NCI-H1436 (cell line): Measurements from ENCODE around the gene TCF25.

Source experiments
- DNase-seq: peaks from one replicate; lab custom pipeline; 2025; lab: John Stamatoyannopoulos, UW

TCF25 gene

GRCh38 chr16:89949121-89949742 lies 75.8 kb downstream of the TCF25 start:
- DNase-seq, result no peak

GRCh38 chr16:89949756-89950155 lies 76.4 kb downstream of the TCF25 start:
- no peak for DNase-seq

- no peak for DNase-seq
Observed at GRCh38 chr16:89951509-89951908, 78.1 kb downstream of the TCF25 start.

- DNase-seq, result no peak
Observed at GRCh38 chr16:89952049-89952448, 78.7 kb downstream of the TCF25 start.

GRCh38 chr16:89952551-89952950 lies 79.2 kb downstream of the TCF25 start:
- no peak for DNase-seq

GRCh38 chr16:89953671-89954406 lies 80.4 kb downstream of the TCF25 start:
- DNase-seq, result no peak

- no peak for DNase-seq
Observed at GRCh38 chr16:89954462-89954861, 81.1 kb downstream of the TCF25 start.

GRCh38 chr16:89955001-89955685 lies 81.8 kb downstream of the TCF25 start:
- no peak for DNase-seq

GRCh38 chr16:89956505-89957215 lies 83.3 kb downstream of the TCF25 start:
- DNase-seq, result no peak

GRCh38 chr16:89957216-89957785 lies 83.9 kb downstream of the TCF25 start:
- no peak for DNase-seq

- DNase-seq, result peak; percentile 21
Observed at GRCh38 chr16:89958068-89958467, 84.7 kb downstream of the TCF25 start.

GRCh38 chr16:89958596-89958995 lies 85.2 kb downstream of the TCF25 start:
- no peak for DNase-seq

GRCh38 chr16:89960966-89961365 lies 87.6 kb downstream of the TCF25 start:
- DNase-seq, result no peak
